HCT116 (cell line): ENCODE measurements around the gene CCDC90B. TPM values are rescaled to one million over a fixed set of nuclear protein-coding genes. Genes with fewer than 3 reads are reported as not detected.
"Not testable (repeated sequence)": the region's sequence is repeated elsewhere in the genome, so short reads cannot be mapped to it uniquely, and the experiment has no call there.

ENCODE experiments used
- ATAC-seq: fragments of 200-7000 bp; cut with Tn5 transposase; 2 replicates; pipeline ENCODE4 v1.9.1; 2020; ENCODE audit warnings: mild to moderate bottlenecking, moderate library complexity
- BruUV-seq: library from RNA; stranded (reverse); fragments of 400-500 nt; replicated peaks from 2 replicates; lab custom pipeline; 2021; lab: Mats Ljungman, UMichigan
- CTCF ChIA-PET: fragments of 300-600 bp; sonication (Branson Sonifier 250); formaldehyde crosslinking; loops from one replicate; lab custom pipeline; 2021; ENCODE audit warnings: antibody characterized with exemption; lab: Charles Lee
- POLR2A ChIA-PET: fragments of 300-600, 350-600 bp; sonication (Branson Sonifier 250); formaldehyde crosslinking; loops from one replicate; lab custom pipeline; 2021; ENCODE audit warnings: antibody characterized with exemption; lab: Charles Lee
- RAD21 ChIA-PET, 2 experiments: fragments of 300-600 bp; sonication (Branson Sonifier 250); formaldehyde crosslinking; loops; one replicate each; lab custom pipeline; 2023; ENCODE audit warnings: low total read pairs in 2 of 2; ENCODE audit not compliant: uncharacterized antibody in 2 of 2, unreplicated experiment in 2 of 2, low non-redundant PET in 1 of 2; lab: Charles Lee
- DNase-seq: peaks from one replicate; pipeline ENCODE4 v3.0.0-alpha.2; 2010; ENCODE audit warnings: low read depth, low spot score
- H2AFZ ChIP-seq: fragments of 200-600 bp; shearing (Covaris generic), sonication (generic); 2 replicates; pipeline ENCODE4 v1.6.1; 2017; ENCODE audit warnings: low read depth, mixed run types, mixed read lengths, antibody characterized with exemption, low read length; ENCODE audit not compliant: poor library complexity, severe bottlenecking
- H3K27ac ChIP-seq: 2 replicates; pipeline ENCODE4 v1.5.1; 2012; ENCODE audit warnings: low read depth, low read length
- H3K27me3 ChIP-seq: fragments of 200-600 bp; sonication (generic); 2 replicates; pipeline ENCODE4 v1.6.1; 2016; ENCODE audit warnings: mixed run types, low read length, mixed read lengths; ENCODE audit not compliant: insufficient read depth
- H3K36me3 ChIP-seq, 2 experiments: fragments of 200-500 bp in 1 of 2; fragments of 200-600 bp in 1 of 2; sonication (Bioruptor generic) in 1 of 2; sonication (generic) in 1 of 2; 2 replicates each; pipeline versions ENCODE4 v1.5.1 to v1.6.1; 2014 to 2016; ENCODE audit warnings: low read length in 2 of 2, inconsistent platforms in 1 of 2, mixed read lengths in 1 of 2, mixed run types in 1 of 2; ENCODE audit not compliant: insufficient read depth in 2 of 2, control insufficient read depth in 1 of 2
- H3K4me1 ChIP-seq, 2 experiments: fragments of 200-600 bp in 1 of 2; sonication (generic) in 1 of 2; 2 replicates each; pipeline versions ENCODE4 v1.5.1 to v1.6.1; 2012 to 2017; ENCODE audit warnings: low read length in 2 of 2, inconsistent platforms in 1 of 2, mild to moderate bottlenecking in 1 of 2, mixed read lengths in 1 of 2, mixed run types in 1 of 2, moderate library complexity in 1 of 2; ENCODE audit not compliant: insufficient read depth in 2 of 2, control insufficient read depth in 1 of 2
- H3K4me2 ChIP-seq: fragments of 200-600 bp; sonication (generic); 2 replicates; pipeline ENCODE4 v1.6.1; 2017; ENCODE audit warnings: mixed run types, low read length, mixed read lengths
- H3K4me3 ChIP-seq, 2 experiments: fragments of 200-600 bp in 1 of 2; sonication (generic) in 1 of 2; replicated peaks in 1 of 2; 2 replicates each; pipeline ENCODE4 v1.5.1; 2011 to 2016; ENCODE audit warnings: low read length in 2 of 2, control low read depth in 1 of 2, low read depth in 1 of 2, mild to moderate bottlenecking in 1 of 2, mixed read lengths in 1 of 2, mixed run types in 1 of 2
- H3K79me2 ChIP-seq: fragments of 200-600 bp; sonication (generic); 2 replicates; pipeline ENCODE4 v1.6.1; 2017; ENCODE audit warnings: mild to moderate bottlenecking, mixed run types, low read length, moderate library complexity, mixed read lengths; ENCODE audit not compliant: insufficient read depth
- H3K9ac ChIP-seq: fragments of 200-600 bp; sonication (generic); 2 replicates; pipeline ENCODE4 v1.6.1; 2016; ENCODE audit warnings: low read length, mixed read lengths
- H3K9me2 ChIP-seq: fragments of 200-600 bp; sonication (generic), shearing (Covaris generic); 2 replicates; pipeline ENCODE4 v1.6.1; 2017; ENCODE audit warnings: mixed run types, mild to moderate bottlenecking, moderate library complexity; ENCODE audit not compliant: insufficient read depth
- H3K9me3 ChIP-seq, 2 experiments: fragments of 200-500 bp in 1 of 2; fragments of 200-600 bp in 1 of 2; sonication (Bioruptor generic) in 1 of 2; sonication (generic) in 1 of 2; 2 replicates each; pipeline ENCODE4 v1.6.1; 2014 to 2017; ENCODE audit warnings: low read length in 2 of 2, mixed read lengths in 2 of 2, inconsistent platforms in 1 of 2, low read depth in 1 of 2, mild to moderate bottlenecking in 1 of 2, mixed run types in 1 of 2, moderate library complexity in 1 of 2; ENCODE audit not compliant: control insufficient read depth in 1 of 2, insufficient read depth in 1 of 2
- H4K20me1 ChIP-seq: fragments of 200-600 bp; sonication (generic), shearing (Covaris generic); 2 replicates; pipeline ENCODE4 v1.6.1; 2017; ENCODE audit warnings: mixed run types, mild to moderate bottlenecking, moderate library complexity; ENCODE audit not compliant: insufficient read depth
- SP1 ChIP-seq: IDR thresholded peaks from 2 replicates; pipeline ENCODE4 v1.6.1; 2012; ENCODE audit warnings: low read depth
- intact Hi-C: fragments of 100-400 bp; cut with micrococcal nuclease; formaldehyde crosslinking; loops from 2 replicates; pipeline ENCODE4 v1.10.0; 2022
- total RNA-seq: library from RNA; stranded (reverse); gene quantifications from one replicate; pipeline ENCODE4 v1.2.1, GENCODE V29; 2021; ENCODE audit not compliant: unreplicated experiment

CCDC90B gene
- total RNA-seq, 1 experiment from 2014 or later = 30.3 TPM

DNA sequence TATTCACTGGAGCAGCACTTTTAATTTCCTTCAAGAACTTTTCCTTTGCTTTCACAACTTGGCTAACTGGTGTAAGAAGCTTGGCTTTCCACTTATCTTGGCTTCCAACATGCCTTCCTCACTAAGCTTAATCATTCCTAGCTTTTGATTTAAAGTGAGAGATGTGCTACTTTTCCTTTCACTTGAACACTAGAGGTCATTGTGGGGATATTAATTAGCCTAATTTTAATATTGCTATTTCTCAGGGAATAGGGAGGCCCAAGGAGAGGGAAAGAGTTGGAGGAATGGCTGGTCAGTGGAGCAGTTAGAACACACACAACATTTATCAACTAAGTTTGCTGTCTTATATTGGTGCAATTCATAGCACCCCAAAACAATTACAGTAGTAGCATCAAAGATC lies 24.6 kb upstream of the CCDC90B start:
- no peak overlapping the region for H3K27ac ChIP-seq
- H3K36me3 ChIP-seq = no peaks in the 10 kb centered on the region
- H3K4me1 ChIP-seq = no peaks in the 10 kb centered on the region
- RAD21 ChIA-PET = no interaction called here
- no TSS peak for BruUV-seq
- H3K4me2 ChIP-seq = no peak overlapping the region
- no peaks in the 10 kb centered on the region for H3K79me2 ChIP-seq
- H3K9ac ChIP-seq = no peak overlapping the region
- H3K9me3 ChIP-seq = no peaks in the 10 kb centered on the region
- no peak for ATAC-seq
- H3K27me3 ChIP-seq = no peaks in the 10 kb centered on the region
- intact Hi-C loops = no loop called here
- H2AFZ ChIP-seq = no peak overlapping the region
- CTCF ChIA-PET = interaction anchor here (1.2 kb wide), 1 partner anchor 18 kb away, joined by 6 read pairs; no protein-coding TSS in a partner anchor
- TF ChIP-seq SP1 = no peak
- H3K4me3 ChIP-seq = no peak overlapping the region
- DNase-seq = no peak
- H3K9me2 ChIP-seq = no peaks in the 10 kb centered on the region
- H4K20me1 ChIP-seq = no peaks in the 10 kb centered on the region
- POLR2A ChIA-PET = no interaction called here

DNA sequence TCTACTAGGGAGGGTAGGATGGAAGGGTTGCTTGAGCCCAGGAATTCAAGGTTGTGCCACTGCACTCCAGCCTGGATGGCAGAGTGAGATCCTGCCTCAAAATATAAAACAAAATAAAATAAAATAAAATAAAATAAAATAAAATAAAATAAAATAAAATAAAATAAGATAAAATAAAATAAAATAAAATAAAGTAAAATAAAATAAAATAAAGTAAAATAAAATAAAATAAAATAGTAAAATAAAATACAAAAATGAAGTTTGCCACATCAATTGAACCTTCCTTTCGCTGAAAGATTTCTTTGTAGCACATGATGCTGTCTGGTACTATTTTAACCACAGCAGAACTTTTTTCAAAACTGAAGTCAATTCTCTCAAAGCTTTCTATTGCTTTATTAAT lies 22.4 kb upstream of the CCDC90B start:
- H3K4me2 ChIP-seq, POLR2A ChIA-PET, H3K9me2 ChIP-seq, H3K4me1 ChIP-seq, H4K20me1 ChIP-seq, DNase-seq, CTCF ChIA-PET, RAD21 ChIA-PET, ATAC-seq, intact Hi-C loops, H3K27me3 ChIP-seq, H3K9me3 ChIP-seq, H3K79me2 ChIP-seq, H3K4me3 ChIP-seq, H2AFZ ChIP-seq, H3K36me3 ChIP-seq, H3K27ac ChIP-seq, H3K9ac ChIP-seq, BruUV-seq: not testable (repeated sequence)
